ENCODE results near the gene NFIB. TPM values are rescaled to one million over a fixed set of nuclear protein-coding genes. Genes with fewer than 3 reads are reported as not detected.

Gene NFIB
- total RNA-seq, 2 experiments from 2014 or later = 13.7 to 25.1 TPM

GRCh38 chr9:14222149-14222835 is 91.6 kb downstream of the NFIB start:
- no peak overlapping the region for H2AFZ ChIP-seq (ENCODE audit: low read length)
- no peaks in the 10 kb centered on the region for H3K9me2 ChIP-seq (ENCODE audit: insufficient read depth, low read length)
- BruUV-seq (replicated peaks) = no TSS peak
- intact Hi-C loops (cut with micrococcal nuclease; ENCODE audit: unreplicated experiment) = no loop called here
- no peak overlapping the region for H3K4me2 ChIP-seq (ENCODE audit: low read length)
- 0 out of 2 replicates have a peak, but pooled peaks cover 3% of the 10 kb centered on the region for H3K36me3 ChIP-seq (ENCODE audit: insufficient read depth, low read length)
- no peak for TF ChIP-seq CTCF (conservative IDR thresholded peaks at IDR 0.05; ENCODE audit: low read length)
- no peak for TF ChIP-seq EZH2phosphoT487 (IDR thresholded peaks at IDR 0.05; ENCODE audit: borderline replicate concordance, low read depth, low read length)
- no peak overlapping the region for H3K27ac ChIP-seq (ENCODE audit: low read depth, low read length, poor library complexity, severe bottlenecking)
- ChIA-PET CTCF (ENCODE audit: unreplicated experiment) (no interaction called here), POLR2A (interaction anchor here (0.7 to 2.9 kb wide), 4 partner anchors 12 to 95 kb away, joined by 3 to 11 read pairs (median 6); no protein-coding TSS in a partner anchor)
- H3K4me1 ChIP-seq (ENCODE audit: insufficient read depth, low read length, poor library complexity, severe bottlenecking) = no peaks in the 10 kb centered on the region
- H3K79me2 ChIP-seq (ENCODE audit: insufficient read depth, low read depth, low read length) = no peaks in the 10 kb centered on the region
- H3K9me3 ChIP-seq (ENCODE audit: low read length) = no peaks in the 10 kb centered on the region
- no peak overlapping the region for H3K4me3 ChIP-seq (ENCODE audit: low read depth, low read length, poor library complexity, severe bottlenecking)
- no peaks in the 10 kb centered on the region for H4K20me1 ChIP-seq (ENCODE audit: insufficient read depth, low read length)
- no peak for DNase-seq (ENCODE audit: low spot score)

- Histone ChIP-seq H3K4me3 (ENCODE audit: low read depth, low read length, poor library complexity, severe bottlenecking) (no peak overlapping the region), H3K9me3 (ENCODE audit: low read length) (no peaks in the 10 kb centered on the region), H3K4me1 (ENCODE audit: insufficient read depth, low read length, poor library complexity, severe bottlenecking) (no peaks in the 10 kb centered on the region), H3K9me2 (ENCODE audit: insufficient read depth, low read length) (no peaks in the 10 kb centered on the region), H3K27ac (ENCODE audit: low read depth, low read length, poor library complexity, severe bottlenecking) (no peak overlapping the region), H2AFZ (ENCODE audit: low read length) (no peak overlapping the region), H4K20me1 (ENCODE audit: insufficient read depth, low read length) (no peaks in the 10 kb centered on the region), H3K4me2 (ENCODE audit: low read length) (no peak overlapping the region), H3K36me3 (ENCODE audit: insufficient read depth, low read length) (0 out of 2 replicates have a peak, but pooled peaks cover 3% of the 10 kb centered on the region), H3K79me2 (ENCODE audit: insufficient read depth, low read depth, low read length) (no peaks in the 10 kb centered on the region)
- POLR2A ChIA-PET = interaction anchor here (0.6 to 2.9 kb wide), 4 partner anchors 13 to 55 kb away, joined by 3 to 11 read pairs (median 4); no protein-coding TSS in a partner anchor
- TF ChIP-seq EZH2phosphoT487 (IDR thresholded peaks at IDR 0.05; ENCODE audit: borderline replicate concordance, low read depth, low read length) (no peak), CTCF (conservative IDR thresholded peaks at IDR 0.05; ENCODE audit: low read length) (no peak)
- BruUV-seq (replicated peaks) = no TSS peak
- CTCF ChIA-PET (ENCODE audit: unreplicated experiment) = no interaction called here
- DNase-seq (ENCODE audit: low spot score) = no peak
- intact Hi-C loops (cut with micrococcal nuclease; ENCODE audit: unreplicated experiment) = no loop called here
Measured at GRCh38 chr9:14221558-14221957, 92.4 kb downstream of the NFIB start.

- Histone ChIP-seq H3K79me2 (ENCODE audit: insufficient read depth, low read depth, low read length) (no peaks in the 10 kb centered on the region), H3K4me3 (ENCODE audit: low read depth, low read length, poor library complexity, severe bottlenecking) (no peak overlapping the region), H3K36me3 (ENCODE audit: insufficient read depth, low read length) (0 out of 2 replicates have a peak, but pooled peaks cover 2% of the 10 kb centered on the region), H3K27ac (ENCODE audit: low read depth, low read length, poor library complexity, severe bottlenecking) (no peak overlapping the region), H3K9me3 (ENCODE audit: low read length) (no peaks in the 10 kb centered on the region), H4K20me1 (ENCODE audit: insufficient read depth, low read length) (no peaks in the 10 kb centered on the region), H2AFZ (ENCODE audit: low read length) (no peak overlapping the region), H3K4me2 (ENCODE audit: low read length) (no peak overlapping the region), H3K4me1 (ENCODE audit: insufficient read depth, low read length, poor library complexity, severe bottlenecking) (no peaks in the 10 kb centered on the region), H3K9me2 (ENCODE audit: insufficient read depth, low read length) (no peaks in the 10 kb centered on the region)
- no peak for DNase-seq (ENCODE audit: low spot score)
- ChIA-PET CTCF (ENCODE audit: unreplicated experiment) (interaction anchor here (0.5 kb wide), 1 partner anchor 29 kb away, joined by 6 read pairs; no protein-coding TSS in a partner anchor), POLR2A (interaction anchor here (0.6 to 2.9 kb wide), 3 partner anchors 13 to 55 kb away, joined by 3 to 11 read pairs (median 4); no protein-coding TSS in a partner anchor)
- intact Hi-C loops (cut with micrococcal nuclease; ENCODE audit: unreplicated experiment) = no loop called here
- no TSS peak for BruUV-seq (replicated peaks)
- no peak for TF ChIP-seq EZH2phosphoT487 (IDR thresholded peaks at IDR 0.05; ENCODE audit: borderline replicate concordance, low read depth, low read length)
Measured at GRCh38 chr9:14221119-14221518, 92.8 kb downstream of the NFIB start.
